Body of pancreas (tissue), 4 donors: ENCODE data around the gene MAP3K7.

Experiments
- CTCF ChIP-seq, 7 experiments: fragments of 450-650 bp in 4 of 7; fragments of 200-600 bp in 3 of 7; sonication (generic) in 3 of 7; IDR thresholded peaks; one replicate each; pipeline ENCODE4 v1.5.1; 2016 to 2019; ENCODE audit warnings: antibody characterized with exemption in 7 of 7
- POLR2A ChIP-seq, 3 donors: fragments of 450-650 bp; IDR thresholded peaks; one replicate each; pipeline ENCODE4 v1.6.1; 2016; ENCODE audit warnings: antibody characterized with exemption in 3 of 3, mild to moderate bottlenecking in 2 of 3

- TF ChIP-seq CTCF (IDR thresholded peaks at IDR 0.05): no peak
- no peak for TF ChIP-seq POLR2A (IDR thresholded peaks at IDR 0.05)
Observed at GRCh38 chr6:90533615-90534336, 53.1 kb downstream of the MAP3K7 start.
